Transverse colon (tissue), 4 donors: Measurements from ENCODE around the gene NEK8. TPM values are rescaled to one million over a fixed set of nuclear protein-coding genes. Genes with fewer than 3 reads are reported as not detected.

ENCODE experiments used
- DNase-seq: peaks from one replicate; pipeline ENCODE4 v3.0.0-alpha.2; 2019
- H3K27ac ChIP-seq, 4 donors: fragments of 200-600 bp; sonication (generic); 2 replicates each; pipeline ENCODE4 v1.5.1; 2016 to 2018; ENCODE audit warnings: inconsistent platforms in 4 of 4
- H3K27me3 ChIP-seq: fragments of 200-600 bp; sonication (generic); 2 replicates; pipeline ENCODE4 v1.5.1; 2017; ENCODE audit warnings: inconsistent platforms
- H3K36me3 ChIP-seq, 4 donors: fragments of 200-600 bp; sonication (generic); 2 replicates each; pipeline ENCODE4 v1.5.1; 2017 to 2019; ENCODE audit warnings: inconsistent platforms in 4 of 4
- H3K4me1 ChIP-seq, 4 donors: fragments of 200-600 bp; sonication (generic); 2 replicates each; pipeline ENCODE4 v1.5.1; 2017 to 2020; ENCODE audit warnings: inconsistent platforms in 4 of 4
- H3K4me3 ChIP-seq, 4 donors: fragments of 200-600 bp; sonication (generic); 1 replicate in 1 of 4; 2 replicates in 3 of 4; pipeline versions ENCODE4 v1.5.1 to v1.6.1; 2017 to 2019; ENCODE audit warnings: inconsistent platforms in 4 of 4
- H3K9me3 ChIP-seq, 2 donors: fragments of 200-600 bp; sonication (generic); 2 replicates each; pipeline ENCODE4 v1.5.1; 2017 to 2019; ENCODE audit warnings: inconsistent platforms in 2 of 2
- EP300 ChIP-seq: sonication (generic); formaldehyde crosslinking; IDR thresholded peaks from one replicate; pipeline ENCODE4 v1.6.1; 2017; ENCODE audit warnings: antibody characterized with exemption, low read depth
- POLR2A ChIP-seq: fragments of 450-650 bp; IDR thresholded peaks from one replicate; pipeline ENCODE4 v1.6.1; 2016; ENCODE audit warnings: antibody characterized with exemption, mild to moderate bottlenecking, moderate library complexity
- POLR2AphosphoS5 ChIP-seq, 3 donors: sonication (generic); formaldehyde crosslinking; IDR thresholded peaks; one replicate each; pipeline ENCODE4 v1.6.1; 2016; ENCODE audit warnings: antibody characterized with exemption in 3 of 3
- WGBS, 2 donors: methylation state at CpG; one replicate each; pipeline ENCODE4 v1.1.5; 2018; ENCODE audit warnings: low coverage in 1 of 2; 5-methylcytosine and 5-hydroxymethylcytosine counted together
- in situ Hi-C, 4 donors: fragments of 200-750 bp; cut with MboI; loops; one replicate each; pipeline versions ENCODE4 v1.15.0 to v1.15.1; 2017; ENCODE audit warnings: low sequenced_read_pairs in 3 of 4, low pct_ligation_motif_present in 1 of 4, low pct_unique_long_range_greater_than_20kb in 1 of 4
- intact Hi-C: fragments of 100-400 bp; cut with DNase I; formaldehyde crosslinking; loops from one replicate; pipeline ENCODE4 v1.15.1; 2023; ENCODE audit warnings: low total_unique reads
- total RNA-seq, 4 donors: library from RNA; depleted of rRNA; stranded (reverse); fragments of >200 nt; gene quantifications; one replicate each; pipeline ENCODE4 v1.1.0, GENCODE V29; 2016
- TF ChIP-seq, protein P1 (sequence below), 5 experiments: fragments of 200-600 bp in 3 of 5; fragments of 450-650 bp in 2 of 5; sonication (generic) in 3 of 5; IDR thresholded peaks; 1 replicate in 2 of 5; 2 replicates in 3 of 5; pipeline ENCODE4 v1.5.1; 2016 to 2017; ENCODE audit warnings: antibody characterized with exemption in 5 of 5, inconsistent platforms in 3 of 5, mild to moderate bottlenecking in 2 of 5, moderate library complexity in 1 of 5

Gene NEK8
- total RNA-seq, 4 donors from 2014 or later = 5.7 to 52.3 (median 8.3) TPM

DNA sequence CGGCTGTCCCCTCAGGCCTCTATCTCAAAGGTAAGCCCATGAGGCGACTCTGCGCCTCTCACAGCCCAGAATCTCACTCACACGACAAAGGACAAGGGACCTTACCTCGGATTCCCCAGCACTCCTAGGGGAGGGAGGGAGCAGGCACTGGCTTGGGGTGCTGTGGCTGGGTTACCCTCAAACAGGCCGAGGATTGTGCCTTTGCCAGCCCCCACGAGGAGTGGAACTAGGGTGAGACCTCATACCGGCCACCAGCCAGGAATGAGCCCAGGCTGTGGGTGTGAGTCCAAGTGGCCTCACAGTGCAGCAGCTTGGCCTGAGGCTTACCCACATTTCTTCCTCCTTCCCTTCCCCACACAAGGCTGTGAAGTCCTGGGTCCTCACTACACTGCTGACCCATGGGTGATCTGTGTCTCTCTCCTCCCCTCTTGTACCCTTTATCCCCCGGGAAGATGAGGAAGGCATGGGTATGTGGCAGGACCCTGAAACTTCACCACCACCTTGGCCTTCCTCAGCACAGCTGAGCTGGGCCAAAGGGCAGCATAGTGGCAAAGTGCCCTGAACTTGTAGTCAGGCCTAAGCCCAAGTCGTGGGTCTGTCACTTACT, 22.8 kb upstream of the NEK8 start:
- no peaks in the 10 kb centered on the region for H3K27me3 ChIP-seq
- no peak for DNase-seq
- WGBS, 2 donors = 81 to 100% methylated on average over 1 to 10 of the region's 10 CpGs
- no peak overlapping the region for H3K4me3 ChIP-seq
- no peak for TF ChIP-seq POLR2A
- H3K9me3 ChIP-seq = no peaks in the 10 kb centered on the region
- in situ Hi-C loops = no loop called here
- peaks cover 0 to 27% (median 6%) of the 10 kb centered on the region in 4 donors for H3K36me3 ChIP-seq
- H3K4me1 ChIP-seq = peaks cover 0 to 22% (median 9%) of the 10 kb centered on the region in 4 donors
- H3K27ac ChIP-seq = no peak overlapping the region
- intact Hi-C loops = no loop called here

DNA sequence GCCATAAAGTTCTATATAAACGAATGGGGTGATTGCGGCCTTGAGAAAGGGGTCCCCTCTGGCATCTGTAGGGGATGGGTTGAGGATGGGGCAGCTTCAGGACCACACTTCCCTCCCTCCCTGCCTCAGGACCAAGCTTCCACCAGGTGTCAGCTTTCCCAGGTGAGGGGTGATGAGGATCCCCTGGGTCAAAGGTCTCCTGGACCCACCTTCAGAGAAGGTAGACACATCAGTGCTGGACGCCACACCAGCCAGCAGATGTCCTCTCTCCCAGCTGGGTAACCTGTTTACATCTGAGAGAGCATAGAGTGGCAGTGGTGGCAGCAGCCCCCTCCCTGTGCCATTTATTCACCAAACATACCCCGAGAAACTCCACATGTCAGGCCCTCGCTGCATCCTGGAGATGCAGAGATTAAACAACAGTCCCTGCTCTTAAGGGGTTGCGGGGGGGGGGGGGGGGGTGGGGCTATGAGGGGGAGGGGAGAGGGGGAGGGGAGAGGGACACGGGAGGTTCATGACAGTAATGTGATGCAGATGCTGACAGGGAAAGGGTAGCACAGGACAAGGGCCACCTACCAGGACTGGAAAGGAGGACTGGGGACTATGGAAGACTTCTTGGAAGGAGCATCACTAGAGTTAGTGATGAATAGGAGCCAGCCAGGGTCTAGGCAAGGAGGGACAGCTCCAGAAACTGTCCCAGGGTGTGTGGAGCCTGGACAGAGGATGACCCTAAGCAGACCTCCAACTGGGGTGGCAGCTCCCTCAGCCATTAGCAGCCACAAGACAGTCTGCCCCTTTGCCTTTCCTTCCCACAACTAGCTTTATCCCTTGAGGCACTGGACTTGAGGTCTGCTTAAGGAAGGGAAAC, 21.9 kb upstream of the NEK8 start:
- whole genome bisulfite sequencing, 2 donors = 59 to 66% methylated on average over 4 to 6 of the region's 7 CpGs
- Histone ChIP-seq H3K27me3 (no peaks in the 10 kb centered on the region), H3K9me3 (no peaks in the 10 kb centered on the region), H3K4me1 (peaks cover 0 to 28% (median 13%) of the 10 kb centered on the region in 4 donors), H3K4me3 (no peak overlapping the region), H3K36me3 (peaks cover 0 to 18% (median 2%) of the 10 kb centered on the region in 4 donors), H3K27ac (no peak overlapping the region)
- in situ Hi-C loops = no loop called here
- intact Hi-C loops = no loop called here
- TF ChIP-seq EP300 (no peak), POLR2A (no peak), POLR2AphosphoS5 (IDR thresholded peaks at IDR 0.05) (no peak)
- TF ChIP-seq, protein P1, sequence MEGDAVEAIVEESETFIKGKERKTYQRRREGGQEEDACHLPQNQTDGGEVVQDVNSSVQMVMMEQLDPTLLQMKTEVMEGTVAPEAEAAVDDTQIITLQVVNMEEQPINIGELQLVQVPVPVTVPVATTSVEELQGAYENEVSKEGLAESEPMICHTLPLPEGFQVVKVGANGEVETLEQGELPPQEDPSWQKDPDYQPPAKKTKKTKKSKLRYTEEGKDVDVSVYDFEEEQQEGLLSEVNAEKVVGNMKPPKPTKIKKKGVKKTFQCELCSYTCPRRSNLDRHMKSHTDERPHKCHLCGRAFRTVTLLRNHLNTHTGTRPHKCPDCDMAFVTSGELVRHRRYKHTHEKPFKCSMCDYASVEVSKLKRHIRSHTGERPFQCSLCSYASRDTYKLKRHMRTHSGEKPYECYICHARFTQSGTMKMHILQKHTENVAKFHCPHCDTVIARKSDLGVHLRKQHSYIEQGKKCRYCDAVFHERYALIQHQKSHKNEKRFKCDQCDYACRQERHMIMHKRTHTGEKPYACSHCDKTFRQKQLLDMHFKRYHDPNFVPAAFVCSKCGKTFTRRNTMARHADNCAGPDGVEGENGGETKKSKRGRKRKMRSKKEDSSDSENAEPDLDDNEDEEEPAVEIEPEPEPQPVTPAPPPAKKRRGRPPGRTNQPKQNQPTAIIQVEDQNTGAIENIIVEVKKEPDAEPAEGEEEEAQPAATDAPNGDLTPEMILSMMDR (IDR thresholded peaks at IDR 0.05) = no peak
- DNase-seq = no peak

DNA sequence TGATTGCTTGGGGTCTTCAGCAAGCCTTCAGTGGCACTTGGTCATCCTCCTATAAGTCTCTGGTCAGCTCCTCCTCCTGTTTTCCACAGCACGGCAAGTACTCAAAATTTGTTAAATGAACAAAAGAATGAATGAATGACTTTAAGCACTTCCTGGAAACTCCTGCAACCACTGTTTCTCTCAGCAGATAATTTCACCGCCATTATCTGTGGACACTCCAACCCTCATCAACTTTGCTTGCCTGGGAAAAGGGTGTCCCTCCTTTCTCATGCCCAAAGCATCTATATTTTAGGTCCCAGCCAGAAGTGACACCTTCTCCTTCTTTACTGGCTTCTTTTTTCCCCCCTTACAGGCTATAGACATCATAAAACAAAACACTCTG, 21.3 kb upstream of the NEK8 start:
- Histone ChIP-seq H3K27ac (no peak overlapping the region), H3K9me3 (no peaks in the 10 kb centered on the region), H3K27me3 (no peaks in the 10 kb centered on the region), H3K4me1 (peaks cover 2 to 31% (median 19%) of the 10 kb centered on the region in 4 donors), H3K36me3 (peaks cover 0 to 12% (median 2%) of the 10 kb centered on the region in 4 donors), H3K4me3 (no peak overlapping the region)
- 86 to 88% methylated on average over 2 of the region's 2 CpGs for WGBS, 2 donors
- DNase-seq = no peak
- TF ChIP-seq, protein P1 (IDR thresholded peaks at IDR 0.05) = no peak
- no peak for TF ChIP-seq POLR2A
- TF ChIP-seq POLR2AphosphoS5 (IDR thresholded peaks at IDR 0.05) = no peak
- TF ChIP-seq EP300 = no peak
- intact Hi-C loops = no loop called here
- in situ Hi-C loops = no loop called here

DNA sequence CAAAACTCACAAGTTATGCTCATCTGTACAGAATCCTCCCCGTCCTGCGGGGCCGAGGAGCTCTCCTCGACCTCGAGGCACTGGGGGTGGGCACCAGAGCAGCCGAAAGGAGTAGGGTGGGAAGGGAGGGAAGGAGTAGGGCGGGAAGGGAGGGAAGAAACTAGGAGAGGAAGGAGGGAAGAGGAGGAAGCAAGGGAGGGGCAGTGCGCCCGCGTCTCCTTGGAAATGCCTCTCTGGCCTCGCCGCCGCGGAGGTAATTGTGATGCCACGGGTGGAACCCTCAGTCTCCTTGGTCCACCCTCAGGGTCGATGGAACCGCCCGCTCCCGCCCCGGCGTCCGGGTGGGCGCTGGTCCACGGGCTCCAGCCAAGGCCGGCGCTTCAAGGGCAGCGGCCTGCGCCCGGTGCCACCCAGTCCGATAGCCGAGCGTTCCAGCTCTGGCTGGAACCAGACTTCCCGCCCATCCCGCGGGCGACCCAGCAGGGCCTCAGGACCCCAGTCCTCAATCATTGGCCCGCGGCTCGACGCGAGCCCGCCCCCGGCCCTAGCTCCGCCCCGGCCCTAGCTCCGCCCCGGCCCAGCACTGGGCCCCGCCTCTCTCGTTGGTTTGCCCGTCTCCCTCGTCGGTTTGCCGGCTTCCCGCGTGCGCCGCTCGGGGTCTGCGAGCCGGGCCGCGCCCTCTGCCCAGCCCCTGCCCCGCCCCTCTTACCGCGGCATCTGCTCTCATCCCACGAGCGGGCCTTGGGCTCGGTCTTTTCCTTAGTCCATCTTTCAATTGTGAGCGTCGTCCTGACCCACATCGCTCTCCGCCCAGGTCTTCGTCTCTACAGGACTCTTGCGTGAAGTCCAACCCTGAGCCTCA, 17.5 kb upstream of the NEK8 start:
- Histone ChIP-seq H3K27ac (peak overlapping the region; percentile 92 to 95 (median 94)), H3K9me3 (no peaks in the 10 kb centered on the region), H3K36me3 (no peaks in the 10 kb centered on the region), H3K27me3 (no peaks in the 10 kb centered on the region), H3K4me3 (peak overlapping the region; percentile 34 to 68 (median 56)), H3K4me1 (peaks cover 4 to 31% (median 19%) of the 10 kb centered on the region in 4 donors)
- 0 to 3% methylated on average over 2 to 60 of the region's 74 CpGs for WGBS, 2 donors
- DNase-seq = peak; percentile 93
- TF ChIP-seq EP300 (no peak), POLR2AphosphoS5 (IDR thresholded peaks at IDR 0.05) (peak; percentile 81 to 86 (median 86)), POLR2A (peak; percentile 88)
- TF ChIP-seq, protein P1 (IDR thresholded peaks at IDR 0.05) = no peak
- in situ Hi-C loops = no loop called here
- intact Hi-C loops = no loop called here
